ENCODE measurements around the gene MAP2K6.

The MAP2K6 gene

GRCh38 chr17:69497161-69497560 lies 82.7 kb downstream of the MAP2K6 start:
- DNase-seq, result no peak

- DNase-seq, result no peak
These were observed 84.8 kb downstream of the MAP2K6 start for GRCh38 chr17:69499318-69499717.

GRCh38 chr17:69500911-69501429 lies 86.5 kb downstream of the MAP2K6 start:
- DNase-seq, result no peak

GRCh38 chr17:69501591-69502468 lies 87.3 kb downstream of the MAP2K6 start:
- no peak for DNase-seq

GRCh38 chr17:69503711-69504110 lies 89.2 kb downstream of the MAP2K6 start:
- no peak for DNase-seq

GRCh38 chr17:69505740-69506139 lies 91.2 kb downstream of the MAP2K6 start:
- DNase-seq, result no peak

GRCh38 chr17:69506489-69506888 lies 92.0 kb downstream of the MAP2K6 start:
- DNase-seq, result no peak

GRCh38 chr17:69508814-69509213 lies 94.3 kb downstream of the MAP2K6 start:
- no peak for DNase-seq

GRCh38 chr17:69511250-69511649 lies 96.8 kb downstream of the MAP2K6 start:
- DNase-seq, result no peak

GRCh38 chr17:69512946-69513345 lies 98.4 kb downstream of the MAP2K6 start:
- DNase-seq, result no peak

- no peak for DNase-seq
These were observed 101.7 kb downstream of the MAP2K6 start for GRCh38 chr17:69516225-69516624.

GRCh38 chr17:69516911-69517310 lies 102.4 kb downstream of the MAP2K6 start:
- no peak for DNase-seq

- no peak for DNase-seq
These were observed 104.5 kb downstream of the MAP2K6 start for GRCh38 chr17:69518951-69519350.

- DNase-seq, result no peak
These were observed 108.9 kb downstream of the MAP2K6 start for GRCh38 chr17:69523244-69523861.

GRCh38 chr17:69524854-69525253 lies 110.4 kb downstream of the MAP2K6 start:
- no peak for DNase-seq

- DNase-seq, result no peak
These were observed 111.7 kb downstream of the MAP2K6 start for GRCh38 chr17:69525920-69526841.

- DNase-seq, result no peak
These were observed 113.5 kb downstream of the MAP2K6 start for GRCh38 chr17:69528035-69528434.

- DNase-seq, result no peak
These were observed 119.2 kb downstream of the MAP2K6 start for GRCh38 chr17:69533481-69534234.

GRCh38 chr17:69534235-69534621 lies 119.7 kb downstream of the MAP2K6 start:
- no peak for DNase-seq

- DNase-seq, result no peak
These were observed 120.6 kb downstream of the MAP2K6 start for GRCh38 chr17:69535016-69535570.

- no peak for DNase-seq
These were observed 124.3 kb downstream of the MAP2K6 start for GRCh38 chr17:69538795-69539194.

GRCh38 chr17:69539274-69539673 lies 124.8 kb downstream of the MAP2K6 start:
- DNase-seq, result no peak
